Effector CD8-positive, alpha-beta T cell (primary cell): ENCODE measurements around the gene TIMM23.
"Not testable (repeated sequence)": the region's sequence is repeated elsewhere in the genome, so short reads cannot be mapped to it uniquely, and the experiment has no call there.

Source experiments
- DNase-seq: peaks from one replicate; lab custom pipeline; 2025; lab: John Stamatoyannopoulos, UW
- total RNA-seq, 4 experiments: gene quantifications; one replicate each; lab custom pipeline; 2026; lab: John Stamatoyannopoulos, UW

The TIMM23 gene, protein sequence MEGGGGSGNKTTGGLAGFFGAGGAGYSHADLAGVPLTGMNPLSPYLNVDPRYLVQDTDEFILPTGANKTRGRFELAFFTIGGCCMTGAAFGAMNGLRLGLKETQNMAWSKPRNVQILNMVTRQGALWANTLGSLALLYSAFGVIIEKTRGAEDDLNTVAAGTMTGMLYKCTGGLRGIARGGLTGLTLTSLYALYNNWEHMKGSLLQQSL
- total RNA-seq = 25.7 to 60.8 (median 33.1) reads per million in 4 experiments

DNA sequence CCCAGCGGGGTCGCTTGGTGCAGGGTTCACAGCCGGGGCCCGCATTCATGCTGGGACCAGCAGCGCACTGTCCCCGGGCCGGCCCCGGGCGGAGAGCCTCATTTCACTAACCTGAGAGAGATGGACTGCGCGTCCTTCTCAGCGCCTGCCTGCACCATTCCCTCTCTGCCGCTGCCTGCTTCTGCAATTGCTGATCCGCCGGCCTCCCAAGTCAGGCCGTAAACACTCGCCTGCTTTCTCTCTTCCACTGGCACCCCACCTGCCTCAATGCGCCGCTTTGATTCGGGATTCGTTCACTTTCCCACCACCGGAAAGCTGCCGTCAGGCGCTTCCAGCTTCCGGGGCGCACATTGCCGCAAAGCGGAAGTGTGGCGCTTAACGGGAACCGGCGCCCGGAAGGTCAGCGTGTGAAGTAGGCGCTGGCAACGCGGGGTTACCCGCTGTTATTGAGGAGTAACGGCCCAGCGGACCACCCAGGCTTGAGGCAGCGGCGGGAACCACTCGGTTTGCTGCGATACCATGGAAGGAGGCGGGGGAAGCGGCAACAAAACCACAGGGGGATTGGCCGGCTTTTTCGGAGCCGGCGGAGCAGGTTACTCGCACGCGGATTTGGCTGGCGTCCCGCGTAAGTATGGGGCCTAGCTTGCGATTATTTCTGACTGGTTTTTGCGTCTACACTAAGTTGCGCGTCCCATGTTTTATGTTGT is at the start of gene TIMM23:
TIMM23 (plus strand) TSS at position 384 of the 707 bp plus-strand sequence; CDS start at position 520, 136 bp downstream.
- peak; percentile 85 for DNase-seq

DNA sequence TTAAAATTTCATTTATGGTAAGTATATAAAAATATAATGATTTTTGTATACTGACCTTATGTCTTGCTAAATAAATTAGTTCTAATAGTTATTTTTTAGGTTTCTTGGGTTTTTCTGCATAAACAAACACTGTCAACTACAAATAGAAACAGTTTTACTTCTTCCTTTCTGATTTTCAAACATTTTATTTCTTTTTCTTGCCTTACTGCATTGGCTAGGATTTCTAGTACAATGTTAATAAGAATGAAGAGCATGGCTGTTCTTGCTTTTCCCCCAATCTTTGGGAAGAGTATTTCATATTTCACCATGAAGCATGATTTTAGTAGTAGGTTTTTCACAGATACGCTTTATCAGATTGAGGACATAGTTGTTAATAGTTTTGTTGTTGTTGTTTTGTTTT is 45.5 kb upstream of the TIMM23 start:
- DNase-seq = not testable (repeated sequence)

DNA sequence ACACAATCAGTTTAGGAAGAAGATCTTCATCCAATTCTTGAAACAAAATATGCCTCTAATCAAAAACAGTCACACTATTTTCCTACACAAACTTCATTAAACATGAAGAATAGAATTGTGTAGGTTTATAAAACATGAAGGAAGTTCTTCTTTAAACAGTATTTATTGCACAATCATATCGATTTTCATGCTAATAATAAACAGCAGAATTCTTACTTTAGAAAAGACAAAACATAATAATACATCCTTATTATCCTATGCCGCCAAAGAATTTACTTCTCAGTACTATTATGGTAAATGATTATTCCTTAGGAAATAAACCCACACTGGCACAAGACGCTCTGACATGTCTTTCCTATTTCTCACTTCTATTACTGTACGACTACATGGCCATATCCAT is 41.0 kb upstream of the TIMM23 start:
- not testable (repeated sequence) for DNase-seq

DNA sequence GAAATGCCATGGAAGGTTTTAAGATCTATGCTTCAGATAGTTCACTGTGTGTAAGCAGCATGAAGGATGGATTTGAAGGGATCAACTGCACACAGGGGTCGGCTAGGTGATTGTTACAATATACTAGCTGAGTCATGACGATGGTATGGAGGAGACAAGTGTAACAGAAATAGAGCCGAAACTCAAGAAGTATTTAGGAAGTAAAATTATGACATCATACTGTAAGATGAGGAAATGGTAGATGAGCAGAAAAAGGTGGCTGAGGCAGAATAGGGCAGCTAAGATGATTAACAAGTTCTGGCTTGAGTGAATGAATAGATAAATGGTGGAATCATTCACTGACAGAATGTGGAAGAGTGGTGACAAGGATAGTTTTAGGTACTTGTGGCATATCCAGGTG is 37.5 kb upstream of the TIMM23 start:
- DNase-seq = not testable (repeated sequence)

DNA sequence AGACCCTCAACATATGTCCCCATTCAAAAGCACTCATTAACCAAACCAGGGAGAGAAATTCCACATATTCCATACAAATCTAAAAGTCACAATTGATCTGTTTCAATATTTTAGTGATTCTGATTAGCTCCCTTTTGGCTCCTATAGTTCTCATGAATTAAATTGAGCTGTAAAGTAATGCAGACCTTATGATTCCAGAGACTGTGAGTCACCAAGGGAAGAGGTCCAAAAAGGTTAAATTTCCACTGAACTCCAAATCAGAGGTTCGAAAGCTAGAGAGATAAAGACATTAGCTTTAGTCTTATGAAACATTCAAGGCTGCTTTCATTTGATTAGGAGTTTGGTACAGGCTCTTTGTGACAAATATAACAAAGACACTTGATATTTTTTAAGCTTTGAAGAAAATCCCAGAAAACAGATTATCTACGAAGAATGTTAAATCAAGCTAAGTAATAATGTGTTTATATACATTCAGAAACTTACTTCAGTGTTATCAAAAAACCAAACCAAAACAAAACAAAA is 33.1 kb upstream of the TIMM23 start:
- DNase-seq = not testable (repeated sequence)

DNA sequence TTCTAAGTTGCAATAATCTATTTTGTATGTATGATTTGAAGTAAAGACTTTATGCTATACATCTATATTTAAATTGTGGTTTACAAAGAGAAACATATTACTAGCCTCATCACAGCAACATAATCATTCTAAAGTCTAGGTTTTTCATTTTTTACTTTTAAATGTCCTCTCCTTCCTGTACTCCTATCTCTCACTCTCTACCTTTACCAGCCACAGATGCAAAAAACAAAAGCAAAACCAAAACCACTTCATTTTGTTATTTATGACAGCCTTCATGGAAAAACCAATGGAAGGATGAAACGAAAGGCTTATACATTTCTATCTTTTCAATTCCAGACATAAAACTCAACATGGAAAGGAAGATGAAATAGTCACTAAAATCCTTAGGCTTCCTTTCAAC is 31.1 kb upstream of the TIMM23 start:
- DNase-seq = not testable (repeated sequence)

DNA sequence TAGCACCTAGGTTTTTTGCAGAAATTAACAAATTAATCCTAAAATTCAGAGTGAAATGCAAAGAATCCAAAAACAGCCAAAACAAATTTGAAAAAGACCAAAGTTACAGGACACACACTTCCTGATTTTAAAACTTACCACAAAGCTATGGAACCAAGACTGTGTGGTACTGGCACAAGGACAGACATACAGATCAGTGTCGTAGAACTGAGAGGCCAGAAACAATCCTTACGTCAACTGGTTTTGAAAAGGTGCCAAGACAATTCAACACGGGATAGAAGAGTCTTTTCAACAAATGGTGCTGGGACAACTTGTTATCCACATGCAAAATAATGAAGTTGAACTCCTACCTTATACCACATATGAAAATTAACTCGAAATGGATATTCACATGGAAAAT is 26.8 kb upstream of the TIMM23 start:
- DNase-seq = not testable (repeated sequence)

DNA sequence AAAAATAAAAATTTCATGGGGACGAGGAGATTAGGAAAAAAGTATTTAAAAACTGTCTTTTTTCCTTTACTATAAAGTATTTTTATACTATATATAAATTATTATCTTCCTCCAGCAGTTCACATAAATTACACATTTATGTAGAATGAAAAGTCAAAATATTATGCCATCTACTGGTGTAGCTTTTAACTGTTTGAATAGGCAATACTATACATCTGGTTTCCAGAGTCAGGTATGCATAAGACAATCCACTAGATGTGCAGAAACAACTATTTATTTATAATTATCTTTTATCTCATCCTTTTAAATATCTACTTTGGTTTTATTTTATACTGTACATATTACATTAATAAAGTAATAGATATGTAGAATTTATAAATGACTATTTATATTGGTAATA is 24.9 kb upstream of the TIMM23 start:
- not testable (repeated sequence) for DNase-seq

DNA sequence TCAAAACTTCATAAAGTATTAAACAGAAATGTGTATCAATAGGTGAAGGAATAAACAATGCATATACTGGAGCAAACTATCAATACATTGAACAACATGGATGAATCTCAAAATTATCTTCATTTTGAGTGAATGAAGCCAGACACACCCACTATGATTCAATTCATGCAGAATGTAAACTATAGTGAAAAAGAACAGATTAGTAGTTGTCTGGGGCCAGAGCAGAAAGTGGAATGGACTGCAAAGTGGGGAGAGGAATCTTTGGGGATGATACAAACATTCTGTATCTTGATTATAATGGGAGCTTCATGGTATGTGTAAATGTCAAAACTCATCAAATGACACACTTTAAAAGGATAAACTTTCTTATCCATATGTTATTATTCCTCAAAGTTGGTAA is 23.5 kb upstream of the TIMM23 start:
- DNase-seq = not testable (repeated sequence)

DNA sequence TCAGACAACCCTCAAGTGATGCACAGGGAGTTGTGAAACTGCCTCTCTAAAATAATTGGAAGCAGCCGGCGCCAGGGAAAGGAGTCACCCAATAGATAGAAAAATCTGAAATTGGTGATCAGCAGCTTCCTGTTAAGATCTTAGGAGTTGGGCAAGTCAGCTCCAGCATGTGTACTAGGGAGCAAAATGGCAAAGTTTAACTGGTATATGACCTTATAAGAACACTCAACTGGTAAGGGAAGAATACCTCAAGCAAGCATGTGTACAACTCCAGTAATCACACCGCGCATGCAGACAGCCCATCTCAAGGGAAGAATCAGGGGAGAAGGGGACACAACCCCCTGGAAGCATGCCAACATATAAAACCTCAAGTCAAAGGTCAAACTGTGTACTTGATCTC is 17.9 kb upstream of the TIMM23 start:
- not testable (repeated sequence) for DNase-seq

DNA sequence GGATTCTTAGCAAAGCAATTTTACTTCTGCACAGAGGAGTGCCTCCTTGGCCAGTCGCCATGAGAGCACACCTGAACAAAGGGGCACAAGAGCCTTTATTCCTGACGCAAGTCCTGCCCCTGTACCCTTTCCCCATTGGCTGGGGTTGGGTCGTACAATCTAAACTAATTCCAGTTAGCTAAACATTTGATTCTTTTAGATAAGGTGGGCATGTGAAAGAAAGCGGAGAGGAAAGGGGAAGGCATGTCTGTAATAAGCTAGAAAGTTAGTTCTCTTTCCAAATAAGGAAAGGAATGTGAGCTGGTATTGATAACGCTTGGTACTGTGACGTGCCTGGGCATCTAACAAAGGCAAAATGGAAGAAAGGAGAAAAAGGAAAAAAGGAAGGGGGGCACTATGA is 15.7 kb upstream of the TIMM23 start:
- DNase-seq = not testable (repeated sequence)

DNA sequence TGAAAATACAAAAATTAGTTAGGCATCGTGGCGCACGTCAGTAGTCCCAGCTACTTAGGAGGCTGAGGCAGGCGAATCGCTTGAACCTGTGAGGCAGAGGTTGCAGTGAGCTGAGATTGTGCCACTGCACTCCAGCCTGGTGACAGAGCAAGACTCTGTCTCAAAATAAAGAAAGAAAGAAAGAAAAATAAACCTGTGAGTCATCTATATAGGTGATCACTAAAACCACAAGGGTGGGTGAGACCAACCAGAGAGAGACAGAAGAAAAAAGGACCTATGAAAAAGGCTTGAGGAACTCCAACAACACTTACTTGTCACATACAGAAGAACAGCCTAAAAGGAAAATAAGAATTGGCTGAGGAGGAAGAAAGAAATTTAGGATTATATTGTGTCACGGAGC is 14.4 kb upstream of the TIMM23 start:
- DNase-seq = not testable (repeated sequence)

DNA sequence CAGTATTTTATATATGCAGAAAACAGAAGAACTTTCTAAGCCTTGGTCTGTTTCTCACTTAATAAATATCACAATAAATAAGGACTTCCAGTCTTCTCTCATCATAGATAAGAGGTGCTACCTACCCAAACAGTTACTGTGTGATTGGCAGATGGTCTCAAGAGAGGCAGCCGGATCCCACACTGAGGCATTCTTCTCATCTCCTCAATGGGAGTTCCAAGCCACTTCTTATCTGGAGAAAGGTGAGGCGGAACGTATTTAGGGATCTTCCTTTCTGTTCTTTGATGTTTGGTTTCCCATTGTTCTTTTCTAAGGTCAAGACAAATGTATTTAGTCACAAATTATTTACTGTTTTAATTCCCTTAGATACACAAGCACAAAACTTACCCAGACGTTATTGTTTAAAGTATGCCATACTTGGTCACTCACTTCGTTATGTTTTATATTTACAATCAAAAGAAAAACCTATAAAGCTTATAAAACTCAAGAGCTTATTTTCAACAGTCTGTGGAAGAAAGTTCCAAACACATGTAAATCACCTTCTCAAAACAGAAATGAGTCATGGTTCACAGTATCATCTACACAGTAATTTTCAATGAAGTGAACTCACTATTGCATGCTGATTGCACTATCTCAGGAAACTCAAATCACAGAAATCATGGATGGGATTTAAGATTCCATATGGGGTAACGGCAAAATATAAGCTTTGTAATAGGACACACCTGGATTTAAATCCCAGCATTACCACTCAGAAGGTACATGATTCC is 9.4 kb upstream of the TIMM23 start:
- not testable (repeated sequence) for DNase-seq

DNA sequence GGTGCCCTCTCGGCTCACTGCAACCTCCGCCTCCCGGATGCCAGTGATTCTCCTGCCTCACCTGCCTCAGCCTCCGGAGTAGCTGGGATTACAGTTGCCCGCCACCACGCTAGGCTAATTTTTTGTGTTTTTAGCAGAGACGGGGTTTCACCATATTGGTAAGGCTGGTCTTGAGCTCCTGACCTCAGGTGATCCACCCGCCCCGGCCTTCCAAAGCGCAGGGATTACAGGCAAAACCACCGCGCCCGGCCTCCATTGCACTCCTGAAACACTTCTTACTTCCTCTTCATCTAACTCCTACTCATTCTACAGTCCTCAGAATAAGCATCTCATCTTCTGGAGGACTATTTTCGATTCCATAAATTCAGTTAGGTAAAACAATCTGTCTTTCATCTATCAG is 1.3 kb upstream of the TIMM23 start:
- not testable (repeated sequence) for DNase-seq

DNA sequence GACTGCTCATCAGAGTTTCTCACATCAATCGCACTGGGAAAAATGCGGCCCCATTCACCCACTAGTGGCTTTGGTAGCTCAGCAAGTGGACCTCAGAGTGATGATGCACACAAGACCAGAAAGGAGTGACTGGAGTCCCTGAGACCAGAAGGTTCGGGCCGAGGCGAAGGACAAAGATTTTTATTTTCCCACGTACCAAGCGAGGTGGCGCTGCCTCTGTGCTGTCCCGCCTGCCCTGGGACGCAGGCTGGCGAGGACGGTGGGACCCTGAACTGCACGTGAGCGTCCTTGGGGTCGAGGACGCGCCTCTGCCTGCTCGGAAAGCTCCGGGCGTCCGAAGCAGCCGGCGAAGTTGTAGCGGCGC is 565 bp upstream of the TIMM23 start:
- DNase-seq = not testable (repeated sequence)

DNA sequence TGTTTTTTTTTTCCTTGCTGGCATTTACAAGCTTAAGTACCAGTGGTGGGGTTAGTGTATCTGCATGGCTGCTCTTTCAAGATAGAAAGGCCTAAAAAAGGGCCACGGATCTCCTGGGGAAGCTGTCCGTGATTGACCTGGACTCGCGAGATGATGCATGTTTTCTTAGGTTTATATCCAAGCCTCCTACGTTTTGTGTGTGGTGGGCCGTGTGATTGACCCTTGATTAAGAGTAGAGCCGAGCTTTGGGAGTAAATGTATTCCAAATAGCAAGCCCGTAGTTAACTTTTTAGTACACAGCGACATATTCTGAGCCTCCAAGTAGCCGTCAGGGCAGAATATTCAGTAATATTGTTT is 502 bp downstream of the TIMM23 start:
- DNase-seq = not testable (repeated sequence)

DNA sequence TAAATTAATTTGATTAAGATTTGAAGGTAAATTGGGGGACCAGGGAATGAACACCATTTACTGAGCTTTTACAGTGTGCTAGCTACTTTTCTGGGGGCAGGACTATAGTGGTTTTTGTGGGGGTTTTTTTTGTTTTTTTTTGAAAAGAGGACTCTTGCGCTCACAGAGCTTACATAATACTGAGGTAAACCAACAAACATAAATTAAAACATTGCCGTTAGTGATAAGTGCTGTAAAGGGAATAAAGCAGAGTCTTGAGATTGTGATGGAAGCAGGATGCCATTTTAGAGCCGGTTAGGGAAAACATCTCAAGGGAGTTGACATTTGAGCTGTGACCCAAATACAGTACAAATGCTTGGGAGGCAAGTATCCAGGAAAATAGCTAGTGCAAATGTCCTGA is 1.8 kb downstream of the TIMM23 start:
- not testable (repeated sequence) for DNase-seq

DNA sequence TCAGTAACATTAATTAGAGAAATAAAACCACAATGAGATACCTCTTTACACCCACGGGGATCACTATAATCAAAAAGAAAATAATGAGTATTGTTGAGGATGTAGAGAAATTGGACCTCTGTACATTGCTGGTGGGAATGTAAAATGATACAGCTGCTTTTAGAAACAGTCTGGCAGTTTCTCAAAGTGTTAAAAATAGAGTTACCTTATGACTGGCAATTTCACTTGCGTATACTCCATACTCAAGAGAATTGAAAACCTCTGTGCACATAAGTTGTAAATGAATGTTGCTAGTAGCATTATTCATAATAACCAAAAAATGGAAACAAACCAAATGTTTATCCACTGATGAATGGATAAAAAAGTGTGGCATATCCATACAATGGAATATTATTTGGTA is 6.3 kb downstream of the TIMM23 start:
- DNase-seq = not testable (repeated sequence)

DNA sequence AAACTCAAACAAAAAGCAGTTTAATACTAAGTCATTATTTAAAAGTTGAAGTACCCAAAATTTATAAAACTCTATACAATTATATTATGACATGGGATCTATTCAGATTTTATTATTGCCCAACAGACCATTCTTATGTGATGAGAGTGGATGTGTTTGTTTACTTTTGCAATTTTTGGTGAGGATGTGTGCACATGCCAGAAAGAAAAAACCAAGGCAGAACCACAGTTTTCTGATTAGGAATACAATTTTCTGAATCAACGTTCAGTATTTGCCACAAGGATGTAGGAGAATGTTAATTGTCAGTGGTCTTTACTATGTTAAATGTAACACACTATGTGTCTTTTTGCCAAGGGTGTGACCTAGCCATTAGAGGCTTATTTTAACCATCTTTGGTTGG is 9.1 kb downstream of the TIMM23 start:
- not testable (repeated sequence) for DNase-seq

DNA sequence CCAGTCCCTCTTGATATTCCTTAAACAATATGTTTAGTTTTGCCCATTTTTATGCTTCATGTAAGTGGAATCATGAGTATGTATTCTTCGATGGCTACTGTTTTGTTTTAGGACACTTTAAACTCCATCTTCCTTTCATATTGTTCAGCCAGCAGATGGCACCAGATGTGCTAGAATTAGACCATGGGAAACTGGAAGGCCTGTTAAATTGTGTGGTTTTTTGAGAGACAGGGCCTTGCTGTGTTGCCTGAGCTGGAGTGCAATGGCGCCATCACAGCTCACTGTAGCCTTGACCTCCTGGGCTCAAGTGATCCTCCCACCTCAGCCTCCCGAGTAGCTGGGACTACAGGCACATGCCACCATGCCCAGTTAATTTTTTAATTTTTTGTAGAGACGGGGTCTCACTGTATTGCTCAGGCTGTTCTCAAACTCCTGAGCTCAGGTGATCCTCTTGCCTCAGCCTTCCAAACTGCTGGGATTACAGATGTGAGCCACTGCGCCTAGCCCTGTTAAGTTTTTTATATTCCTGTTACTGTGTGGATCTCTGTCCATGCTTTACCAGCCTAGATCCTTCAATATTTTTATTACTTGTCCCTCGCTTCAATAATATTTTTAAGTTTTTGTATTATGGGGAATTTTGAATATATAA is 11.4 kb downstream of the TIMM23 start:
- peak; percentile 14 for DNase-seq

DNA sequence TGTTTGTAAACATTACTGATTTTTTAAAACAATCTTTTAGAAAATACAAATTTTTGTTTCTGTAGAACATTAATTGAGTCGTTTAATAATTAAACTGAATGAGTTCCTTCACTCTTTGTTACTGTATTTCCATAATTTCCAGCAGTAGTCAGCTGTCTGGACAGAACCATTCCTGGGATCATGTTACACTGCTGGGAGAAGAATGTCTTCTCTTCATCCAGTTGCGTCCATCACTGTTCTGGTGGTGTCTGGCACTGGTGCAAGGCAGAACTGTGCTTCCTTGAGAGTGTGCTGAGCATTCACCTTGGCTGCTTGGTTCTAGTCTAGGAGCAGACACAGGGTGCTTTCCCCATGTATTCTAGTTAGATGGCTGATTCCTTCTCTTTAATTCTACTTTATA is 12.2 kb downstream of the TIMM23 start:
- not testable (repeated sequence) for DNase-seq

DNA sequence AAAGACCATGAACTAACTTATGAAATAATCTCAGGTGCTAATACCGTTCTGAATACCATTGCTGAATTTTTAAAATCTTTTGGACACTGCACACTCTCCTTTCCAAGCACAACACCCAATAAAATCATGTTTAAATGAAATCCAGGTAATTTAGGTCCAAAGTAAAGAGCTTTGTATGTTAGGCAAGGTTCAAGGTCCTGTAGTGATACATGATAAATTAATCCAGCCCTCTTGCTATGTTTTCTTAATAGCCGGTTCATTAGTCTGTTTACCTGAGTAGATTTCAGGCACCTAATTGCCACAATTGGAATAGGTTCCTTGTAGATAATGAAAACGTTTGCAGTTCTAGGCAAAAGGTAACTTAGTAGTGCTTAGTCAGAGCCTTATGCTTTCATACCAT is 13.3 kb downstream of the TIMM23 start:
- not testable (repeated sequence) for DNase-seq
